ENCODE data around the gene SEMA4B. TPM values are rescaled to one million over a fixed set of nuclear protein-coding genes. Genes with fewer than 3 reads are reported as not detected.
A peak's percentile ranks its signal among the peaks of the same experiment; 100 is the strongest.

Gene SEMA4B
- total and polyA plus RNA-seq, 2 of the 8 experiments (the other 6 are each of a cell fraction or from before 2014, with no cell fraction given): 42.7 to 43.0 TPM

- H2BK12ac ChIP-seq (ENCODE audit: low read depth, low read length): peak overlapping the region; percentile 97
- ChIA-PET CTCF (ENCODE audit: partially characterized antibody) (interaction anchor here (1.0 to 2.2 kb wide), 3 partner anchors 10 to 32 kb away, joined by 4 to 8 read pairs (median 4); partner anchors contain the start of genes CIB1 and GDPGP1), POLR2A (ENCODE audit: partially characterized antibody) (interaction anchor here (0.6 to 1.2 kb wide), 13 partner anchors 8 to 692 kb away, joined by 3 to 6 read pairs (median 3); partner anchors contain the start of gene TTLL13)
- H3K23me2 ChIP-seq (ENCODE audit: low read depth, low read length): peaks cover 10% of the 10 kb centered on the region
- whole genome bisulfite sequencing, 2 experiments (ENCODE audit: extremely low coverage in 1 of 2, insufficient coverage in 1 of 2, insufficient read length in 1 of 2, insufficient replicate concordance in 2 of 2, low coverage in 1 of 2, low lambda C conversion rate in 2 of 2, missing lambda C conversion rate in 1 of 2): 1% methylated on average over 16 of the region's 16 CpGs; no CpG with 5 or more reads in 1 of the 2 experiments
- H3K36me3 ChIP-seq (ENCODE audit: control insufficient read depth in 2 of 4, insufficient read depth in 4 of 4, low read length in 3 of 4): peaks cover 0 to 24% (median 9%) of the 10 kb centered on the region in 4 experiments; a peak in 6 of 8 replicates
- H2BK5ac ChIP-seq (ENCODE audit: low read depth, low read length): peak overlapping the region; percentile 100
- no peaks in the 10 kb centered on the region for H3K27me3 ChIP-seq (replicated peaks in 1 of 4; ENCODE audit: control insufficient read depth in 3 of 4, extremely low read depth in 1 of 4, insufficient read depth in 3 of 4, low read length in 3 of 4)
- no peak overlapping the region for H3K14ac ChIP-seq (ENCODE audit: insufficient read length)
- no peak overlapping the region for H2BK20ac ChIP-seq (ENCODE audit: low read length)
- peak overlapping the region; percentile 61; the same call in 1 of the 2 replicates for H2BK15ac ChIP-seq (ENCODE audit: low read length)
- FAIRE-seq (no peak), DNase-seq (ENCODE audit: low read depth in 1 of 2, low spot score in 2 of 2) (peak in 1 of 2 experiments; percentile 70)
- H3K79me2 ChIP-seq (ENCODE audit: control insufficient read depth in 1 of 2, insufficient read depth in 2 of 2, low read length in 2 of 2): peaks cover 12 to 55% of the 10 kb centered on the region in 2 experiments
- peak overlapping the region; percentile 76 to 95 (median 87) for H3K4me3 ChIP-seq (ENCODE audit: extremely low read depth in 1 of 4, insufficient read depth in 2 of 4, low read depth in 3 of 4, low read length in 4 of 4)
- peak overlapping the region; percentile 27 for H4K5ac ChIP-seq (ENCODE audit: insufficient read length, low read depth, low read length)
- H3K79me1 ChIP-seq (ENCODE audit: low read depth, low read length): peaks cover 5% of the 10 kb centered on the region
- peak overlapping the region; percentile 96 for H4K8ac ChIP-seq (ENCODE audit: extremely low read depth, insufficient read depth, low read length)
- peak overlapping the region; percentile 26; the same call in 1 of the 2 replicates for H2AFZ ChIP-seq (ENCODE audit: low read length)
- no peak overlapping the region for H2BK120ac ChIP-seq (replicated peaks; ENCODE audit: low read depth, low read length)
- no peaks in the 10 kb centered on the region for H3K9me3 ChIP-seq (ENCODE audit: insufficient read depth in 2 of 2, low read depth in 1 of 2, low read length in 1 of 2)
- peak overlapping the region; percentile 5 for H4K91ac ChIP-seq (replicated peaks; ENCODE audit: insufficient read length, low read length)
- H3K56ac ChIP-seq (replicated peaks; ENCODE audit: insufficient read length, low read depth, low read length): peak overlapping the region; percentile 93
- TF ChIP-seq CREB1 (IDR thresholded peaks at IDR 0.05) (no peak), JUND (IDR thresholded peaks at IDR 0.05; ENCODE audit: low read length) (no peak), POLR2AphosphoS5 (IDR thresholded peaks at IDR 0.05; ENCODE audit: low read depth, low read length) (peak; percentile 9; the same call in 1 of the 2 replicates), YY1 (IDR thresholded peaks at IDR 0.05; ENCODE audit: low read depth, low read length) (0 out of 2 replicates have a peak, but pooled peaks have one; percentile 14), SIN3A (conservative IDR thresholded peaks at IDR 0.05 in 1 of 2, IDR thresholded peaks at IDR 0.05 in 1 of 2; ENCODE audit: low read depth in 1 of 2, low read length in 2 of 2) (peak in 1 of 2 experiments; percentile 77; a peak in 2 of 4 replicates), SAP30 (IDR thresholded peaks at IDR 0.05; ENCODE audit: insufficient read depth, insufficient replicate concordance, low read length) (peak; percentile 33), ATF2 (IDR thresholded peaks at IDR 0.05; ENCODE audit: low read length) (peak; percentile 14; the same call in 1 of the 2 replicates)
- H3K4ac ChIP-seq (replicated peaks; ENCODE audit: insufficient read length, low read depth, low read length): peak overlapping the region; percentile 96
- peak overlapping the region in 3 of 4 experiments; percentile 87 to 95 (median 92); a peak in 6 of 7 replicates for H3K9ac ChIP-seq (replicated peaks in 1 of 4; ENCODE audit: extremely low read depth in 1 of 4, low read depth in 3 of 4, low read length in 3 of 4)
- peaks cover 0 to 7% of the 10 kb centered on the region in 2 experiments for H4K20me1 ChIP-seq (replicated peaks in 1 of 2; ENCODE audit: control insufficient read depth in 1 of 2, insufficient read depth in 2 of 2, low read length in 2 of 2)
- peaks cover 0 to 15% (median 7%) of the 10 kb centered on the region in 4 experiments; a peak in 5 of 7 replicates for H3K4me1 ChIP-seq (replicated peaks in 1 of 4; ENCODE audit: control insufficient read depth in 3 of 4, insufficient read depth in 4 of 4, low read length in 3 of 4)
- H3K4me2 ChIP-seq (ENCODE audit: insufficient read depth in 1 of 2, low read depth in 2 of 2, low read length in 2 of 2): peak overlapping the region; percentile 74 to 94
- H2AK5ac ChIP-seq (ENCODE audit: low read depth, low read length): no peak overlapping the region
- no peak overlapping the region for H3K23ac ChIP-seq (ENCODE audit: insufficient read length)
- H3K18ac ChIP-seq (ENCODE audit: extremely low read depth, low read length): peak overlapping the region; percentile 96
- peak overlapping the region; percentile 88 for H3K27ac ChIP-seq (ENCODE audit: low read depth, low read length)
Measured at GRCh38 chr15:90266061-90266431, 64.9 kb downstream of the SEMA4B start.
